Activated naive CD8-positive, alpha-beta T cell treated with anti-CD3 and anti-CD28 coated beads for 36 hours (primary cell): ENCODE measurements around the gene CTIF. TPM values are rescaled to one million over a fixed set of nuclear protein-coding genes. Genes with fewer than 3 reads are reported as not detected.
"Not testable (repeated sequence)": the region's sequence is repeated elsewhere in the genome, so short reads cannot be mapped to it uniquely, and the experiment has no call there.

ENCODE experiments used
- DNase-seq: peaks from one replicate; pipeline ENCODE4 v3.0.0; 2021
- H3K27ac Mint-ChIP-seq: one replicate; pipeline ENCODE4 v1.8.0; 2022; ENCODE audit warnings: mild to moderate bottlenecking, moderate library complexity, mixed read lengths
- H3K27me3 Mint-ChIP-seq: one replicate; pipeline ENCODE4 v1.8.0; 2022; ENCODE audit warnings: mild to moderate bottlenecking, mixed read lengths
- H3K36me3 Mint-ChIP-seq: one replicate; pipeline ENCODE4 v1.8.0; 2021; ENCODE audit warnings: mild to moderate bottlenecking, mixed read lengths
- H3K4me1 Mint-ChIP-seq: one replicate; pipeline ENCODE4 v1.8.0; 2021; ENCODE audit warnings: mixed read lengths
- H3K4me3 Mint-ChIP-seq: one replicate; pipeline ENCODE4 v1.8.0; 2022; ENCODE audit warnings: mild to moderate bottlenecking, moderate library complexity, mixed read lengths
- H3K9me3 Mint-ChIP-seq: one replicate; pipeline ENCODE4 v1.8.0; 2022; ENCODE audit warnings: mixed read lengths
- total RNA-seq, 2 experiments: library from RNA; stranded (reverse); gene quantifications; one replicate each; pipeline ENCODE4 v1.2.3, GENCODE V29; 2021

CTIF gene
- total RNA-seq, 2 experiments from 2014 or later: 2.3 to 3.5 TPM

- Mint-ChIP-seq H3K27ac (peak overlapping the region; percentile 80), H3K9me3 (no peaks in the 10 kb centered on the region), H3K4me3 (no peak overlapping the region), H3K27me3 (no peaks in the 10 kb centered on the region), H3K4me1 (peaks cover 61% of the 10 kb centered on the region), H3K36me3 (peaks cover 9% of the 10 kb centered on the region)
- DNase-seq: no peak
These were observed 267.1 kb downstream of the CTIF start for GRCh38 chr18:48805826-48806535.

GRCh38 chr18:48806551-48807261 lies 267.9 kb downstream of the CTIF start:
- H3K9me3 Mint-ChIP-seq: no peaks in the 10 kb centered on the region
- H3K36me3 Mint-ChIP-seq: peaks cover 9% of the 10 kb centered on the region
- H3K27me3 Mint-ChIP-seq: no peaks in the 10 kb centered on the region
- peak overlapping the region; percentile 80 for H3K27ac Mint-ChIP-seq
- H3K4me1 Mint-ChIP-seq: peaks cover 54% of the 10 kb centered on the region
- DNase-seq: peak; percentile 35
- no peak overlapping the region for H3K4me3 Mint-ChIP-seq

- no peaks in the 10 kb centered on the region for H3K27me3 Mint-ChIP-seq
- H3K4me3 Mint-ChIP-seq: no peak overlapping the region
- DNase-seq: no peak
- H3K4me1 Mint-ChIP-seq: peaks cover 38% of the 10 kb centered on the region
- peaks cover 9% of the 10 kb centered on the region for H3K36me3 Mint-ChIP-seq
- H3K27ac Mint-ChIP-seq: no peak overlapping the region
- H3K9me3 Mint-ChIP-seq: no peaks in the 10 kb centered on the region
These were observed 269.6 kb downstream of the CTIF start for GRCh38 chr18:48808476-48808875.

- Mint-ChIP-seq H3K4me3 (no peak overlapping the region), H3K9me3 (no peaks in the 10 kb centered on the region), H3K27ac (no peak overlapping the region), H3K27me3 (no peaks in the 10 kb centered on the region), H3K4me1 (peaks cover 41% of the 10 kb centered on the region), H3K36me3 (peaks cover 5% of the 10 kb centered on the region)
- DNase-seq: no peak
These were observed 270.5 kb downstream of the CTIF start for GRCh38 chr18:48809365-48809764.

- no peak overlapping the region for H3K27ac Mint-ChIP-seq
- no peaks in the 10 kb centered on the region for H3K27me3 Mint-ChIP-seq
- no peak overlapping the region for H3K4me3 Mint-ChIP-seq
- no peak for DNase-seq
- peaks cover 1% of the 10 kb centered on the region for H3K36me3 Mint-ChIP-seq
- H3K9me3 Mint-ChIP-seq: no peaks in the 10 kb centered on the region
- H3K4me1 Mint-ChIP-seq: peaks cover 40% of the 10 kb centered on the region
These were observed 272.0 kb downstream of the CTIF start for GRCh38 chr18:48810805-48811204.

- no peak for DNase-seq
- Mint-ChIP-seq H3K9me3 (no peaks in the 10 kb centered on the region), H3K4me3 (no peak overlapping the region), H3K27ac (no peak overlapping the region), H3K27me3 (no peaks in the 10 kb centered on the region), H3K4me1 (peaks cover 37% of the 10 kb centered on the region), H3K36me3 (no peaks in the 10 kb centered on the region)
These were observed 272.6 kb downstream of the CTIF start for GRCh38 chr18:48811401-48811800.

- not testable (repeated sequence) for H3K9me3 Mint-ChIP-seq, H3K4me3 Mint-ChIP-seq, DNase-seq, H3K36me3 Mint-ChIP-seq, H3K27me3 Mint-ChIP-seq, H3K27ac Mint-ChIP-seq
- peaks cover 31% of the 10 kb centered on the region for H3K4me1 Mint-ChIP-seq
These were observed 273.2 kb downstream of the CTIF start for GRCh38 chr18:48811977-48812451.

- DNase-seq: no peak
- H3K9me3 Mint-ChIP-seq: no peaks in the 10 kb centered on the region
- H3K36me3 Mint-ChIP-seq: no peaks in the 10 kb centered on the region
- H3K27ac Mint-ChIP-seq: no peak overlapping the region
- H3K4me1 Mint-ChIP-seq: peaks cover 26% of the 10 kb centered on the region
- no peak overlapping the region for H3K4me3 Mint-ChIP-seq
- no peaks in the 10 kb centered on the region for H3K27me3 Mint-ChIP-seq
These were observed 274.5 kb downstream of the CTIF start for GRCh38 chr18:48813321-48813720.

GRCh38 chr18:48813833-48814489 lies 275.1 kb downstream of the CTIF start:
- Mint-ChIP-seq H3K4me1 (peaks cover 26% of the 10 kb centered on the region), H3K27me3 (no peaks in the 10 kb centered on the region), H3K4me3 (no peak overlapping the region), H3K27ac (peak overlapping the region; percentile 67), H3K9me3 (no peaks in the 10 kb centered on the region), H3K36me3 (no peaks in the 10 kb centered on the region)
- DNase-seq: no peak

GRCh38 chr18:48814490-48815178 lies 275.8 kb downstream of the CTIF start:
- DNase-seq: no peak
- Mint-ChIP-seq H3K36me3 (no peaks in the 10 kb centered on the region), H3K27ac (peak overlapping the region; percentile 67), H3K4me3 (no peak overlapping the region), H3K27me3 (no peaks in the 10 kb centered on the region), H3K9me3 (no peaks in the 10 kb centered on the region), H3K4me1 (peaks cover 26% of the 10 kb centered on the region)

- Mint-ChIP-seq H3K4me3 (no peak overlapping the region), H3K4me1 (peaks cover 26% of the 10 kb centered on the region), H3K27ac (no peak overlapping the region), H3K9me3 (no peaks in the 10 kb centered on the region), H3K27me3 (no peaks in the 10 kb centered on the region), H3K36me3 (no peaks in the 10 kb centered on the region)
- no peak for DNase-seq
These were observed 276.3 kb downstream of the CTIF start for GRCh38 chr18:48815179-48815515.

- Mint-ChIP-seq H3K27me3 (no peaks in the 10 kb centered on the region), H3K4me1 (peaks cover 31% of the 10 kb centered on the region), H3K36me3 (no peaks in the 10 kb centered on the region), H3K4me3 (no peak overlapping the region), H3K9me3 (no peaks in the 10 kb centered on the region), H3K27ac (no peak overlapping the region)
- no peak for DNase-seq
These were observed 276.9 kb downstream of the CTIF start for GRCh38 chr18:48815581-48816324.

GRCh38 chr18:48816554-48816953 lies 277.7 kb downstream of the CTIF start:
- Mint-ChIP-seq H3K27ac (no peak overlapping the region), H3K4me3 (no peak overlapping the region), H3K9me3 (no peaks in the 10 kb centered on the region), H3K36me3 (no peaks in the 10 kb centered on the region), H3K4me1 (peaks cover 35% of the 10 kb centered on the region), H3K27me3 (no peaks in the 10 kb centered on the region)
- DNase-seq: no peak

- Mint-ChIP-seq H3K27me3 (no peaks in the 10 kb centered on the region), H3K9me3 (no peaks in the 10 kb centered on the region), H3K4me1 (peaks cover 35% of the 10 kb centered on the region), H3K4me3 (no peak overlapping the region), H3K36me3 (no peaks in the 10 kb centered on the region), H3K27ac (no peak overlapping the region)
- DNase-seq: no peak
These were observed 278.2 kb downstream of the CTIF start for GRCh38 chr18:48817021-48817461.
